MM.1S (cell line): Measurements from ENCODE around the gene AKR1C1.
"Not testable (repeated sequence)": the region's sequence is repeated elsewhere in the genome, so short reads cannot be mapped to it uniquely, and the experiment has no call there.

Experiments used
- CTCF ChIP-seq: fragments of 300-600 bp; sonication (generic); IDR thresholded peaks from 2 replicates; pipeline ENCODE4 v1.5.1; 2016; ENCODE audit warnings: antibody characterized with exemption, low read length, mixed read lengths
- EZH2 ChIP-seq: fragments of 300-600 bp; sonication (generic); optimal IDR thresholded peaks from 2 replicates; pipeline ENCODE3; 2017; ENCODE audit warnings: low read depth, mild to moderate bottlenecking, antibody characterized with exemption, low read length, mixed read lengths
- EZH2phosphoT487 ChIP-seq: fragments of 300-600 bp; sonication (generic); IDR thresholded peaks from 2 replicates; pipeline ENCODE4 v1.6.1; 2018; ENCODE audit warnings: antibody characterized with exemption, low read length

DNA sequence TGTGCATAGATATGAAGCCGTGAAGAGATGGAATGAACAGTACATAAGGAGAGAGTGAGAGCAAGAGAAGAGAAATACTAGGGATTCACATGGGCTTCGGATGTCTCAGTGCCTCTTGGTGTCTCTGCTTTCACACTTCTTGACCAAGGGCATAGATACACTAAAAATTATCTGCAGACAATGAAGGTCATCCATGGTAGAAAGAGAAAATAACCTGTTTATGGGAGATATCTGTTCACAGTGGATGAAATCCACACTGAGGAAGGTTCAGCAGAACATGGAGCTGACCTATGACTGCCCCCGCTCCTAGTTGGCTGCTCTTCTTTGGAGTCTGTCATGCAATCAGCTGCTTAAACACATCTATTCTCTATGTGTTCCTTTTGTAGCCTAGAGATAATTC lies 6.1 kb downstream of the AKR1C1 start:
- not testable (repeated sequence) for TF ChIP-seq EZH2, CTCF, EZH2phosphoT487
